Activated naive CD4-positive, alpha-beta T cell treated with anti-CD3 and anti-CD28 coated beads, Interleukin-2, amount 50 U/mL, for 24 hours (primary cell): ENCODE measurements around the gene NOTCH1.

ENCODE experiments used
- H3K27ac Mint-ChIP-seq: one replicate; pipeline ENCODE4 v1.8.0; 2021; ENCODE audit warnings: mild to moderate bottlenecking, mixed read lengths
- H3K27me3 Mint-ChIP-seq: one replicate; pipeline ENCODE4 v1.8.0; 2021; ENCODE audit warnings: mixed read lengths
- H3K36me3 Mint-ChIP-seq: one replicate; pipeline ENCODE4 v1.8.0; 2021; ENCODE audit warnings: mixed read lengths
- H3K4me1 Mint-ChIP-seq: one replicate; pipeline ENCODE4 v1.8.0; 2021; ENCODE audit warnings: mixed read lengths
- H3K4me3 Mint-ChIP-seq: one replicate; pipeline ENCODE4 v1.8.0; 2021; ENCODE audit warnings: mild to moderate bottlenecking, mixed read lengths
- H3K9me3 Mint-ChIP-seq: one replicate; pipeline ENCODE4 v1.8.0; 2021; ENCODE audit warnings: mixed read lengths

Gene NOTCH1

GRCh38 chr9:136545965-136546696, at the start of gene NOTCH1:
TSS of gene NOTCH1 (minus strand) at chr9:136546048. CDS start at chr9:136545786, 262 bp downstream.
- Mint-ChIP-seq H3K9me3 (no peaks in the 10 kb centered on the region), H3K27ac (peak within 1 kb of the TSS; percentile 94)

GRCh38 chr9:136594492-136594891, 48.6 kb upstream of the NOTCH1 start:
- H3K36me3 Mint-ChIP-seq, result no peaks in the 10 kb centered on the region
- H3K27me3 Mint-ChIP-seq, result peaks cover 2% of the 10 kb centered on the region
- no peak overlapping the region for H3K4me3 Mint-ChIP-seq
- H3K27ac Mint-ChIP-seq, result no peak overlapping the region
- H3K9me3 Mint-ChIP-seq, result no peaks in the 10 kb centered on the region
- peaks cover 5% of the 10 kb centered on the region for H3K4me1 Mint-ChIP-seq

More at GRCh38 chr9:136545965-136546696, at the start of gene NOTCH1:
- Mint-ChIP-seq H3K36me3 (no peaks in the 10 kb centered on the region), H3K27me3 (no peaks in the 10 kb centered on the region), H3K4me1 (peaks cover 18% of the 10 kb centered on the region), H3K4me3 (peak within 1 kb of the TSS; percentile 92)

GRCh38 chr9:136593581-136593980, 47.7 kb upstream of the NOTCH1 start:
- Mint-ChIP-seq H3K4me1 (peaks cover 13% of the 10 kb centered on the region), H3K27me3 (no peaks in the 10 kb centered on the region), H3K27ac (peak overlapping the region; percentile 12), H3K36me3 (no peaks in the 10 kb centered on the region), H3K4me3 (no peak overlapping the region), H3K9me3 (no peaks in the 10 kb centered on the region)

- Mint-ChIP-seq H3K4me1 (peaks cover 18% of the 10 kb centered on the region), H3K9me3 (no peaks in the 10 kb centered on the region), H3K27ac (no peak overlapping the region), H3K27me3 (no peaks in the 10 kb centered on the region), H3K36me3 (no peaks in the 10 kb centered on the region), H3K4me3 (no peak overlapping the region)
Measured at GRCh38 chr9:136592666-136593065, 46.8 kb upstream of the NOTCH1 start.

- Mint-ChIP-seq H3K36me3 (no peaks in the 10 kb centered on the region), H3K27ac (no peak overlapping the region), H3K27me3 (no peaks in the 10 kb centered on the region), H3K9me3 (no peaks in the 10 kb centered on the region), H3K4me3 (no peak overlapping the region), H3K4me1 (peaks cover 22% of the 10 kb centered on the region)
Measured at GRCh38 chr9:136590821-136591752, 45.2 kb upstream of the NOTCH1 start.

DNA sequence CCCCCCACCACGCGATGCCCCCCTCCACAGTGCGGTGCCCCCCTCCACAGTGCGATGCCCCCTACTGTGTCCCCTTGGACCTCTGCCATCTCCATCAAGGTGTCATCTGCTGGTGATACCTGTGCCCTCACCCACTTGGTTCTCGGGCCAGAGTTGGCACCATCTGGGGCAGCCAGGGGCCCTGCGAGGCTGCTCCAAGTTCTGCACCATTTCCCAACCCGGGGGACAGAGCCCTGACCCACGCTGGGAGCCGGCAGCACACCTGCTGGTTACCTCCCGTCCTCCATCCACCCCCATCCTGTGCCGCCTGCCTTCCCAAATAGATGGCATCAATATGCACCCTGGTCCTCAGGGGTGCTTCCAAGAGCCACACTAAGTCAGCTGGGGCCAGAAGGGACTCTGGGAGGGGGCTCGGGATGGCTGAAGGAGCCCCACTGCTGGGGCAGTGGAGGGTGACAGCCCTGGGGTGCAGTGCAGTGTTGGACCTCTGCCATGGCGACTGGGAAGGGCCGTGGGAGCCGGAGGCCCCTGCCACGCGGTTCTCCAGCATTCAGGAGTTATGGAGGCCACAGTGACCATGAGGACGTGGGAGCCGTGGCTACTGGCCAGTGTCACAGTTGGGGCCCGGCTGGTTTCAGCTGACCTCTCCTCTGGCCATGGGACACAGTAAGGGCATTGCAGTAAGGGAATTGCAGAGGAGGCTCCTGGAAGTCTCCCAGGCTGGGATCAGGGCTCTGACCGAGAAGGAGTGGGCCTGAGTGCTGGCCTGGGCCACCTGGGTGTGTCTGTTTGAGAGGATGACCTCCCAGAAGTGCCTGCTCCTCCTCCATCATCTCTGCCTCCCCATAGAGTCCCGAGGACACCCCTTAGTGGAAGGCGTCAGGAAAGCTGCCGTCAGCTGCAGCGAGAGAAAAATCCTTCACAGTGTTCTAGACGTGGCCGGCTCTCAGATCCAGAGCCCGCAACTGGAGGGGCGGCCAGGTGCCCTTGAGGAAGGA, 44.2 kb upstream of the NOTCH1 start:
- Mint-ChIP-seq H3K4me1 (peaks cover 22% of the 10 kb centered on the region), H3K9me3 (no peaks in the 10 kb centered on the region), H3K27me3 (no peaks in the 10 kb centered on the region), H3K27ac (no peak overlapping the region), H3K36me3 (no peaks in the 10 kb centered on the region), H3K4me3 (no peak overlapping the region)

DNA sequence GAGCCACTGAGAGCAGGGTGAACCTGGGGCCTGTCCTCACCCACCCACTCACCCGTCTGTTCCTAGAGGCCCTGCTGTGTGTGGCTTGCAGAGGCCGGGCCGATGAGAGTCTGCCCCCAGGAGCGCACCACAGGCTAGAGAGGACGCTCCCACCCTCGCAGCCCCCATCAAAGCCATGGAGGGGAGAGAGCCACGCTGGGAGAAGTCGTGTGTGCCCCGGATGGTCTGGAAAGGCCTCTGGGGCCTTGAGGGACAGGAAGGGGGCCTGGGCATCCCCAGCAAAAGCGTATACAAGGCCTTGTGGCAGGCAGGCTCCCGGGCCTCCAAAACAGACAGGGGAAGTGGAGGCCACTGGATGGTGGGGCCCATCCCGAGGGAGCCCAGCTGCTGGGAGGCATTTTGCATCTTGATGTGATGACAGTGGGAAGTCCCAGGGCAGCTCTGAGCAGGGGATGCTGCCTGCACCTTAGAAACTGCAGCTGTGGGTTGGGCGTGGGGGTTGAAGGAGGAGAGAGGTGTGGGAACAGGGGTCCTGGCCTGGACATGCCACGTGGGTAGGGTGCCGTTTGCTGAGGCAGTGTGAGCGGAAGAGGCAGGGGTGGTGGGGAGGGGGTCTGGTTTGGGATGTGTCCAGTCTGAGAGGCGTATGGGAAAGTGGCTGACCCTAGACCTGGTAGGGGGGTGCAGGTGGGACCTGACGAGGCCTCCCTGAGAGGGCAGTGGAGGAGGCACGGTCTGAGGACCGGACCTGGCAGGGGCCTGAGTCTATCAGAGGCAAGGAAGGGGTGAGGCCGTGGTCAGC, 43.0 kb upstream of the NOTCH1 start:
- peaks cover 22% of the 10 kb centered on the region for H3K4me1 Mint-ChIP-seq
- H3K9me3 Mint-ChIP-seq, result no peaks in the 10 kb centered on the region
- peak overlapping the region; percentile 65 for H3K27ac Mint-ChIP-seq
- no peaks in the 10 kb centered on the region for H3K36me3 Mint-ChIP-seq
- no peaks in the 10 kb centered on the region for H3K27me3 Mint-ChIP-seq
- H3K4me3 Mint-ChIP-seq, result peak overlapping the region; percentile 42

DNA sequence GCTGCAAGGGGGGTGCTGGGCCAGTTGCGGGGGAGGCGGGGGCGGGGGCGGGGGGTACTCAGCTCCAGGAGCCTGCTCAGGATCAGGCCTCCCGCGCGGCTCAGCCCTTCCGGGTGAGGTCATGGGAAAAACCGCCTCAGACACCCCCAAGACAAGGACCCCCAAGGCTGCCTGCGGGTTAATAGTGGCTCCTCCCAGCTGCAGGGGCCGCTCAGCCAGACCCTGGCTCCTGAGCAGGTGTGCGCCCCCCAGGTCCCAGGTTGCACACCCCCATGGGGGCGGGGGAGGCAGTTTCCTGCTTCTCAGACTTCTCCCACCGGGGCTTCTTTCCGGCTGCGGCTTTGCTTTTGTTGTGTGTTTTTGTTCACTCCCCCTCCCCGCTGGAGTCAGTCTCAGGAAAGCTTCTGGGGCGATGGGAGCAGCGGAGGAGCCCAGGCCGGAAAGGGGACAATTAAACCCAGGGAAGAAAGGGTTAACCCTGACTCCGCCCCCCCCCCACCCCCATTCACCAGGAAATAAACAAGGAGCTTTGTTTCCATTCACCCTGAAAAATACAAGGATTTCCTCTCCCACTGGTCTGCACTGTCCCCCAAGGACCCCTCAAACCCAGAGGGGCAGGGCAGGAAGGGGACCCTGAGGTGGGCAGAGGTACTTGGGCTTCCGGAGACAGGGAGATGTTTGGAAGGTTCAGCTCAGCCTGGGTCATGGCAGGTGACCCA, 42.3 kb upstream of the NOTCH1 start:
- Mint-ChIP-seq H3K4me1 (peaks cover 22% of the 10 kb centered on the region), H3K4me3 (peak overlapping the region; percentile 42), H3K36me3 (no peaks in the 10 kb centered on the region), H3K27ac (no peak overlapping the region), H3K27me3 (no peaks in the 10 kb centered on the region), H3K9me3 (no peaks in the 10 kb centered on the region)

- no peaks in the 10 kb centered on the region for H3K36me3 Mint-ChIP-seq
- no peak overlapping the region for H3K27ac Mint-ChIP-seq
- no peaks in the 10 kb centered on the region for H3K9me3 Mint-ChIP-seq
- H3K4me3 Mint-ChIP-seq, result no peak overlapping the region
- no peaks in the 10 kb centered on the region for H3K27me3 Mint-ChIP-seq
- peaks cover 22% of the 10 kb centered on the region for H3K4me1 Mint-ChIP-seq
Measured at GRCh38 chr9:136587145-136587943, 41.5 kb upstream of the NOTCH1 start.

DNA sequence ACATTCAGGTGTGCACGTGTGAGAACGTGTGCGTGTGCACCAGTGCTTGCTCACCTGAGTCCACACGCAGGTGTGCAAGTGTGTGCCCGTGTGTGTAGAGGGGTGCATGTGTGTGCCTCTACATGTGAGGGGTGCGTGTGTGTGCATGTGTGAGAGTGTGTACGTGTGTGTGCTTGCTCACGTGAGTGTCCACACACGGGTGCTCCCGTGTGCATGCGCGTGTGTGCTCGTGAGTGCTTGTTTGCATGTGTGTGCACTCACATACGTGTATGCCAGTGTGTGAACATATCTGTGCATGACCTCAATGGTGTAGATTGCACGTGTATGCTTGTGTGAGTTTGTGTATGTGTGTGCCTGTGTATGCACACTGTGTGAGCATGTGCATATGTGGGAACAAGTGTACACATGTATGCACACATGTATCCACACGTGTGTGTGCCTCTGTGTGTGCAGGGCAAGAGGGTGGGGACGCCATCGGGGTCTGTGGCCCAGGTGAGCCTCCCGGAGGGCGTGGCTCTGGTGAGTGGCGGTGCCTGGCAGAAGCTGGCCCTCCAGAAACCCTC, 40.6 kb upstream of the NOTCH1 start:
- peaks cover 22% of the 10 kb centered on the region for H3K4me1 Mint-ChIP-seq
- H3K36me3 Mint-ChIP-seq, result no peaks in the 10 kb centered on the region
- peak overlapping the region; percentile 44 for H3K4me3 Mint-ChIP-seq

GRCh38 chr9:136585531-136586120, 39.8 kb upstream of the NOTCH1 start:
- Mint-ChIP-seq H3K9me3 (no peaks in the 10 kb centered on the region), H3K36me3 (no peaks in the 10 kb centered on the region), H3K4me1 (peaks cover 22% of the 10 kb centered on the region), H3K4me3 (no peak overlapping the region), H3K27ac (no peak overlapping the region), H3K27me3 (no peaks in the 10 kb centered on the region)

More for the DNA sequence above, 40.6 kb upstream of the NOTCH1 start:
- no peaks in the 10 kb centered on the region for H3K9me3 Mint-ChIP-seq
- H3K27me3 Mint-ChIP-seq, result no peaks in the 10 kb centered on the region
- H3K27ac Mint-ChIP-seq, result no peak overlapping the region

DNA sequence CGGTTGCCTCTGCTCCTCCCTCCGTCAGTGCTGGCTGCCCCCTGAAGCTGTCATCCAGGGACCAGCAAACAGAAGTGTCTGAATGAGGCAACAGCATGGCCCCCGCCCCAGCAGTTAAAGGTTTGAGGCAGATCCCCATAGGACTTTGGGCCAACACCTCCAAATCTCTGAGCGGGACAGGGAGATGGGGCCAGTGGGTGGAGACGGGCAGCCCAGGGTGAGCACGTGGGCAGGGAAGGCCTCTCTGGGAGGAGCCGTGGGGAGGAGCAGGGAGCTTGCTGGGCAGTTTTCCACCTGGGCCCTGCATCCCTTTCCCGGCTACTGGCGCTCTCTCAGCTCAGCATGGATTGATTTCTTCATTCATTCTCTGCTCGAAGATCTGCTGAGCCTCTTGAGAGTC, 39.1 kb upstream of the NOTCH1 start:
- peaks cover 20% of the 10 kb centered on the region for H3K4me1 Mint-ChIP-seq
- H3K9me3 Mint-ChIP-seq, result no peaks in the 10 kb centered on the region
- no peak overlapping the region for H3K27ac Mint-ChIP-seq
- no peak overlapping the region for H3K4me3 Mint-ChIP-seq
- no peaks in the 10 kb centered on the region for H3K27me3 Mint-ChIP-seq
- H3K36me3 Mint-ChIP-seq, result no peaks in the 10 kb centered on the region
